Measurements from ENCODE around the gene SCYGR4.

GRCh38 chr2:227570615-227571014 lies 46.7 kb upstream of the SCYGR4 start:
- no peak for TF ChIP-seq CTCF (IDR thresholded peaks at IDR 0.05)
- no peak for TF ChIP-seq POLR2A (IDR thresholded peaks at IDR 0.05)
